ENCODE data around the gene TM7SF3.

DNA sequence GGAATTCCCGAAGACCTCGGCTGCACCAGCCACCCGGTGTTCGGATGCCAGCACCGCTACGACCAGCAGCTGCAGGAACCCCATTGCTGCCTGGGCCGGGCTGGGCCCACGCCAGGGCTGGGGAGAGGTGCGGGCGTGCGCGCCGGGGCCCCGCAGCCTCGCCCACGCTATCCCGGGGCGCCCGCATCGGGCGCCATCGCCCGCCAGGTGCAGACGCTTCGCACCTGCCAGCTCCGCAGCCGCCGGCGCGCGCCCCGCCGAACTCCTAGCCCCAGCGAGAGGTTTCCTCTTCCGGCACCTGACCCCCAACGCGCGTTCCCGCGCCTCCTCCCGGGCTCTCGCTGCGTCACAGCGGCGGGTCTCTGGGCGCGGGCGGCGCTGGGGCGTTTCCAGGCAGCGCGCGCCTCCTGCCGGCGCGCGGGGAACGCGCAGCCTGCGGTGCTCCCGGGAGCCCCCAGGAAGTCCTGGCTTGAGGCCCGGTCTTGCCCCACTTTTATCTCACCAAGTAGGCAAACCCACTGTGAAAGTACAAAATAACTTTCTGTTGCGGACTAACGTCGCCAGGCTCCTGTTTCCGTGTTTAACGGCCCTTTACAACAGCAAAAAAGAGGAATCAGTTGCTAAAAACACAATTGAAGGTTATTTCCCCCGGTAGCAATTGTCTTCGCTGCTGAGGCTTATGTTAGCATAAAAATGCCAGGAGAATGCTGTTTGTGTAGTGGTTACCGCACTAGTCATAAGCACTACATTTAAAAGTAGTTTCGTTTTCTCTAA lies at the start of gene TM7SF3:
- TF ChIP-seq, protein P1, sequence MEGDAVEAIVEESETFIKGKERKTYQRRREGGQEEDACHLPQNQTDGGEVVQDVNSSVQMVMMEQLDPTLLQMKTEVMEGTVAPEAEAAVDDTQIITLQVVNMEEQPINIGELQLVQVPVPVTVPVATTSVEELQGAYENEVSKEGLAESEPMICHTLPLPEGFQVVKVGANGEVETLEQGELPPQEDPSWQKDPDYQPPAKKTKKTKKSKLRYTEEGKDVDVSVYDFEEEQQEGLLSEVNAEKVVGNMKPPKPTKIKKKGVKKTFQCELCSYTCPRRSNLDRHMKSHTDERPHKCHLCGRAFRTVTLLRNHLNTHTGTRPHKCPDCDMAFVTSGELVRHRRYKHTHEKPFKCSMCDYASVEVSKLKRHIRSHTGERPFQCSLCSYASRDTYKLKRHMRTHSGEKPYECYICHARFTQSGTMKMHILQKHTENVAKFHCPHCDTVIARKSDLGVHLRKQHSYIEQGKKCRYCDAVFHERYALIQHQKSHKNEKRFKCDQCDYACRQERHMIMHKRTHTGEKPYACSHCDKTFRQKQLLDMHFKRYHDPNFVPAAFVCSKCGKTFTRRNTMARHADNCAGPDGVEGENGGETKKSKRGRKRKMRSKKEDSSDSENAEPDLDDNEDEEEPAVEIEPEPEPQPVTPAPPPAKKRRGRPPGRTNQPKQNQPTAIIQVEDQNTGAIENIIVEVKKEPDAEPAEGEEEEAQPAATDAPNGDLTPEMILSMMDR (IDR thresholded peaks at IDR 0.05; ENCODE audit: low read depth, low read length), result peak; percentile 90
- no peak for TF ChIP-seq EZH2phosphoT487 (IDR thresholded peaks at IDR 0.05; ENCODE audit: low read depth)
